ENCODE data around the gene ADCY9.

DNA sequence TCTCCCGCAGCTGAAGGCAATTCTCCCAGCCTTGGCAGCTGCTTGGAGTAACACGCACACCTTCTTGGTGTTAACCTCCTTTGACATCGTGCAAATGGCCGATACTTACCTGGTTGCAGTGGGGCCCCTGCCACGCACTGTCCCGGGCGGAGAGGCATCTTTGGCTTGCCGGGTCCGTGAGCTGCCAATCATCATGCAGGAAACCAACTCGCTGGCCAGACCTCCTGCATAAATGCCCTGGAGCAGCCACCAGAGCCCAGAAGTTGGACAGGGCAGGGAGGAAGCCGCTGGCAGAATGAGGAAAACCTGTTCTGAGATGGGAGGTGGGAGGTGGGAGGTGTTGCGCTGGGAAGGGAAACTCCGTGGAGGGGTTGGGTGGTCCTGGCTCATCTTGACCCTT lies 194.0 kb downstream of the ADCY9 start:
- TF ChIP-seq POLR2AphosphoS5 (IDR thresholded peaks at IDR 0.05; ENCODE audit: low read depth), result no peak
- TF ChIP-seq CTCF (IDR thresholded peaks at IDR 0.05; ENCODE audit: insufficient read depth, low read length), result no peak
- TF ChIP-seq GABPA (IDR thresholded peaks at IDR 0.05; ENCODE audit: low read depth), result no peak
- TF ChIP-seq REST (IDR thresholded peaks at IDR 0.05; ENCODE audit: insufficient replicate concordance, low read depth), result no peak
